T-helper 17 cell (primary cell): Measurements from ENCODE around the gene BCL7A. TPM values are rescaled to one million over a fixed set of nuclear protein-coding genes. Genes with fewer than 3 reads are reported as not detected.
A peak's percentile ranks its signal among the peaks of the same experiment; 100 is the strongest.
"Not testable (repeated sequence)": the region's sequence is repeated elsewhere in the genome, so short reads cannot be mapped to it uniquely, and the experiment has no call there.

Source experiments
- ATAC-seq: fragments of 150-1000 bp; cut with Tn5 transposase; 2 replicates; pipeline ENCODE4 v1.10.0; 2021; ENCODE audit warnings: mild to moderate bottlenecking, moderate library complexity
- DNase-seq, 3 donors: peaks; one replicate each; pipeline versions ENCODE4 v3.0.0 to v3.0.0-alpha.2; 2020 to 2021
- H3K9me3 ChIP-seq: one replicate; pipeline ENCODE4 v1.7.0; 2013; ENCODE audit warnings: low read length, mild to moderate bottlenecking; ENCODE audit not compliant: control insufficient read depth, poor library complexity, severe bottlenecking
- H3K27ac Mint-ChIP-seq: one replicate; pipeline ENCODE4 v1.8.0; 2022; ENCODE audit warnings: mild to moderate bottlenecking, moderate library complexity, mixed read lengths
- H3K27me3 Mint-ChIP-seq: one replicate; pipeline ENCODE4 v1.8.0; 2022; ENCODE audit warnings: mixed read lengths
- H3K36me3 Mint-ChIP-seq: one replicate; pipeline ENCODE4 v1.8.0; 2022; ENCODE audit warnings: low read depth, mixed read lengths
- H3K4me1 Mint-ChIP-seq: one replicate; pipeline ENCODE4 v1.8.0; 2022; ENCODE audit warnings: mild to moderate bottlenecking, mixed read lengths
- H3K4me3 Mint-ChIP-seq: one replicate; pipeline ENCODE4 v1.8.0; 2022; ENCODE audit warnings: mild to moderate bottlenecking, moderate library complexity, mixed read lengths
- total RNA-seq, 4 donors: library from RNA in 2 of 4; stranded (reverse) in 2 of 4; gene quantifications; one replicate each; pipeline ENCODE4 v1.2.3 and lab custom pipeline; 2022 to 2026

BCL7A gene
- total RNA-seq, 2 donors from 2014 or later: 2.6 to 4.0 TPM

GRCh38 chr12:122026706-122027333 is 5.1 kb downstream of the BCL7A start:
- Mint-ChIP-seq H3K4me3 (peak overlapping the region; percentile 19), H3K4me1 (peaks cover 20% of the 10 kb centered on the region), H3K27me3 (no peaks in the 10 kb centered on the region), H3K36me3 (peaks cover under 1% of the 10 kb centered on the region), H3K27ac (no peak overlapping the region)
- ATAC-seq (no peak), DNase-seq (no peak)
- H3K9me3 ChIP-seq: no peaks in the 10 kb centered on the region

- ATAC-seq: no peak
- H3K9me3 ChIP-seq: no peaks in the 10 kb centered on the region
- Mint-ChIP-seq H3K36me3 (no peaks in the 10 kb centered on the region), H3K27ac (no peak overlapping the region), H3K4me1 (peaks cover 20% of the 10 kb centered on the region), H3K4me3 (no peak overlapping the region), H3K27me3 (no peaks in the 10 kb centered on the region)
- no peak for DNase-seq
These were observed 6.7 kb downstream of the BCL7A start for GRCh38 chr12:122028165-122028904.

GRCh38 chr12:122028905-122029560 is 7.3 kb downstream of the BCL7A start:
- no peaks in the 10 kb centered on the region for H3K27me3 Mint-ChIP-seq
- peaks cover 20% of the 10 kb centered on the region for H3K4me1 Mint-ChIP-seq
- DNase-seq (no peak), ATAC-seq (no peak)
- no peak overlapping the region for H3K4me3 Mint-ChIP-seq
- H3K9me3 ChIP-seq: no peaks in the 10 kb centered on the region
- no peaks in the 10 kb centered on the region for H3K36me3 Mint-ChIP-seq
- H3K27ac Mint-ChIP-seq: no peak overlapping the region

GRCh38 chr12:122029620-122030423 is 8.1 kb downstream of the BCL7A start:
- no peak for DNase-seq
- H3K4me3 Mint-ChIP-seq: no peak overlapping the region
- no peak overlapping the region for H3K27ac Mint-ChIP-seq
- no peaks in the 10 kb centered on the region for H3K9me3 ChIP-seq
- H3K36me3 Mint-ChIP-seq: no peaks in the 10 kb centered on the region
- ATAC-seq: no peak
- no peaks in the 10 kb centered on the region for H3K27me3 Mint-ChIP-seq
- peaks cover 20% of the 10 kb centered on the region for H3K4me1 Mint-ChIP-seq

- ATAC-seq (no peak), DNase-seq (no peak)
- Mint-ChIP-seq H3K36me3 (no peaks in the 10 kb centered on the region), H3K27me3 (no peaks in the 10 kb centered on the region), H3K27ac (no peak overlapping the region), H3K4me3 (no peak overlapping the region), H3K4me1 (peaks cover 20% of the 10 kb centered on the region)
- H3K9me3 ChIP-seq: no peaks in the 10 kb centered on the region
These were observed 8.8 kb downstream of the BCL7A start for GRCh38 chr12:122030424-122031035.

GRCh38 chr12:122031342-122032216 is 9.9 kb downstream of the BCL7A start:
- H3K36me3 Mint-ChIP-seq: no peaks in the 10 kb centered on the region
- H3K27ac Mint-ChIP-seq: no peak overlapping the region
- peaks cover 18% of the 10 kb centered on the region for H3K4me1 Mint-ChIP-seq
- no peaks in the 10 kb centered on the region for H3K27me3 Mint-ChIP-seq
- ATAC-seq (peak; percentile 75), DNase-seq (peak in 2 of 3 donors; percentile 20 to 39)
- H3K4me3 Mint-ChIP-seq: no peak overlapping the region
- H3K9me3 ChIP-seq: no peaks in the 10 kb centered on the region

GRCh38 chr12:122032580-122032979 is 10.9 kb downstream of the BCL7A start:
- no peaks in the 10 kb centered on the region for H3K9me3 ChIP-seq
- no peak for ATAC-seq
- Mint-ChIP-seq H3K27ac (no peak overlapping the region), H3K36me3 (no peaks in the 10 kb centered on the region), H3K4me1 (peaks cover 17% of the 10 kb centered on the region), H3K27me3 (no peaks in the 10 kb centered on the region), H3K4me3 (no peak overlapping the region)
- no peak for DNase-seq

GRCh38 chr12:122035292-122035691 is 13.6 kb downstream of the BCL7A start:
- Mint-ChIP-seq H3K27me3 (no peaks in the 10 kb centered on the region), H3K4me3 (no peak overlapping the region), H3K27ac (no peak overlapping the region), H3K4me1 (peaks cover 7% of the 10 kb centered on the region), H3K36me3 (no peaks in the 10 kb centered on the region)
- DNase-seq: no peak
- no peaks in the 10 kb centered on the region for H3K9me3 ChIP-seq
- ATAC-seq: no peak

- no peak overlapping the region for H3K4me3 Mint-ChIP-seq
- H3K4me1 Mint-ChIP-seq: peaks cover 5% of the 10 kb centered on the region
- no peaks in the 10 kb centered on the region for H3K27me3 Mint-ChIP-seq
- no peak overlapping the region for H3K27ac Mint-ChIP-seq
- no peaks in the 10 kb centered on the region for H3K9me3 ChIP-seq
- ATAC-seq (no peak), DNase-seq (no peak)
- H3K36me3 Mint-ChIP-seq: no peaks in the 10 kb centered on the region
These were observed 14.5 kb downstream of the BCL7A start for GRCh38 chr12:122036153-122036552.

GRCh38 chr12:122040579-122041386 is 19.1 kb downstream of the BCL7A start:
- no peak for DNase-seq
- no peaks in the 10 kb centered on the region for H3K36me3 Mint-ChIP-seq
- no peak overlapping the region for H3K4me3 Mint-ChIP-seq
- no peaks in the 10 kb centered on the region for H3K27me3 Mint-ChIP-seq
- H3K9me3 ChIP-seq: no peaks in the 10 kb centered on the region
- no peaks in the 10 kb centered on the region for H3K4me1 Mint-ChIP-seq
- H3K27ac Mint-ChIP-seq: no peak overlapping the region
- ATAC-seq: no peak

- not testable (repeated sequence) for H3K27me3 Mint-ChIP-seq, DNase-seq, H3K4me1 Mint-ChIP-seq, H3K36me3 Mint-ChIP-seq, ATAC-seq, H3K27ac Mint-ChIP-seq, H3K9me3 ChIP-seq, H3K4me3 Mint-ChIP-seq
These were observed 19.8 kb downstream of the BCL7A start for GRCh38 chr12:122041458-122041857.
